ENCODE data around the gene TMEM92. TPM values are rescaled to one million over a fixed set of nuclear protein-coding genes. Genes with fewer than 3 reads are reported as not detected.

TMEM92 gene
- total RNA-seq, 1 experiment from 2014 or later = 6.6 TPM

DNA sequence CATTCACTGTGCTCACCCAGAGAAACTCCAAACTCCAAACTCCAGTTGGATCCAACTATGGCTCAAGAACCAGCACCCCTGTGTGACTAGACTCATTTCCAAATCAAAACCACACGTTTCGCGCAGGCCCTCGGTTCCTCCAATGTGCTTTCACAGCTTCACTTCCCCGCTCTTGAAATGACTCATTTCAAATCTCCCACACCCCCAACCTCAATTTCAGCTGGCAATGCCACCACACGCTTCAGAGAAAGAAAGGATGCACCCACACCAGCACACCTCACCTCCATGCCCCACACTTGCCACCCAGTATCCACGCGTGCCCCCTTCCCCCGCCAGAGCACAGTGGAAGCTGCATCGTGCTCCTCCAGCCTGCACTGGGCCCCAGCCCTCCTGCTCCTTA, 9.0 kb downstream of the TMEM92 start:
- Histone ChIP-seq H3K27me3 (ENCODE audit: insufficient read depth, low read length) (no peaks in the 10 kb centered on the region), H3K9me2 (ENCODE audit: insufficient read depth) (no peaks in the 10 kb centered on the region), H3K4me1 (ENCODE audit: control insufficient read depth in 1 of 2, insufficient read depth in 2 of 2, low read length in 2 of 2) (peaks cover 23 to 28% of the 10 kb centered on the region in 2 experiments), H3K4me2 (ENCODE audit: low read length) (no peak overlapping the region), H4K20me1 (ENCODE audit: insufficient read depth) (no peaks in the 10 kb centered on the region), H3K27ac (ENCODE audit: low read depth, low read length) (no peak overlapping the region), H3K79me2 (ENCODE audit: insufficient read depth, low read length) (no peaks in the 10 kb centered on the region), H3K4me3 (replicated peaks in 1 of 2; ENCODE audit: low read depth in 1 of 2, low read length in 2 of 2) (no peak overlapping the region), H3K9me3 (ENCODE audit: control insufficient read depth in 1 of 2, insufficient read depth in 1 of 2, low read depth in 1 of 2, low read length in 2 of 2) (no peaks in the 10 kb centered on the region), H3K36me3 (ENCODE audit: control insufficient read depth in 1 of 2, insufficient read depth in 2 of 2, low read length in 2 of 2) (no peaks in the 10 kb centered on the region), H3K9ac (ENCODE audit: low read length) (no peak overlapping the region), H2AFZ (ENCODE audit: low read depth, low read length, poor library complexity, severe bottlenecking) (no peak overlapping the region)
- ChIA-PET CTCF (interaction anchor here (0.9 to 1.3 kb wide), 3 partner anchors 9 to 105 kb away, joined by 3 to 5 read pairs (median 5); partner anchors contain the start of gene TMEM92), POLR2A (interaction anchor here (0.6 kb wide), 1 partner anchor 64 kb away, joined by 5 read pairs; no protein-coding TSS in a partner anchor), RAD21 (ENCODE audit: low non-redundant PET in 1 of 2, low total read pairs in 2 of 2, uncharacterized antibody in 2 of 2, unreplicated experiment in 2 of 2) (no interaction called here)
- no peak for TF ChIP-seq ZNF274 (IDR thresholded peaks at IDR 0.05; ENCODE audit: low read depth, low read length)
- no peak for TF ChIP-seq FOSL1 (IDR thresholded peaks at IDR 0.05; ENCODE audit: low read depth)
- no peak for TF ChIP-seq EZH2phosphoT487 (IDR thresholded peaks at IDR 0.05; ENCODE audit: borderline replicate concordance)
- TF ChIP-seq YY1 (IDR thresholded peaks at IDR 0.05; ENCODE audit: extremely low read depth, insufficient replicate concordance, low read depth, low read length) = no peak
- no peak for TF ChIP-seq SRF (IDR thresholded peaks at IDR 0.05; ENCODE audit: low read depth)
- no peak for TF ChIP-seq EZH2 (IDR thresholded peaks at IDR 0.05)
- no peak for TF ChIP-seq EGR1 (IDR thresholded peaks at IDR 0.05; ENCODE audit: low read depth)
- TF ChIP-seq ZFX (IDR thresholded peaks at IDR 0.05) = no peak
- TF ChIP-seq SIN3A (IDR thresholded peaks at IDR 0.05; ENCODE audit: low read depth) = no peak
- intact Hi-C loops (cut with micrococcal nuclease) = no loop called here
- DNase-seq (ENCODE audit: low read depth, low spot score) (no peak), ATAC-seq (no peak)
- BruUV-seq (replicated peaks) = no TSS peak

DNA sequence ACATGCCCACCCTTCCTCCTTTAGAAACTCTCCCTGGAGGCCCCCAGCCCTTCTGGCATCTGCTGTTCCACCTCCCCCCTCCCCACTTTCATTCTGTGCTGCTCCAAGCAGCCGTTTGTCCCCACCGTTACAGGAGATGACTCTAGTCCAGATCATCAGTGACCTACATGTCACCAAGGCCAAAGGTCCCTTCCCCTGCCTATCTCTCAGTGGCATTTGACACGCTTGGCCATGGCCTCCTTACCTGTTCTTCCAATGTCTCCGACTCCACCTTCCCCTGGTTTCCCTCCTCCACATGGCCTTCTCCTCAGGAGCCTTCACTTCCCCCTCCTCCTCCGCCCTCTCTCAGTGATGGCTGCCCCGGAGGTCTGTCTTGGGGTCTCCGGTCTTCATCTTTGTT, 9.4 kb downstream of the TMEM92 start:
- H3K9ac ChIP-seq (ENCODE audit: low read length) = no peak overlapping the region
- ChIA-PET POLR2A (no interaction called here), RAD21 (ENCODE audit: low non-redundant PET in 1 of 2, low total read pairs in 2 of 2, uncharacterized antibody in 2 of 2, unreplicated experiment in 2 of 2) (no interaction called here), CTCF (no interaction called here)
- no peak overlapping the region for H3K4me3 ChIP-seq (replicated peaks in 1 of 2; ENCODE audit: low read depth in 1 of 2, low read length in 2 of 2)
- intact Hi-C loops (cut with micrococcal nuclease) = no loop called here
- peaks cover 18 to 24% of the 10 kb centered on the region in 2 experiments for H3K4me1 ChIP-seq (ENCODE audit: control insufficient read depth in 1 of 2, insufficient read depth in 2 of 2, low read length in 2 of 2)
- no TSS peak for BruUV-seq (replicated peaks)
- no peak for ATAC-seq
- H3K79me2 ChIP-seq (ENCODE audit: insufficient read depth, low read length) = no peaks in the 10 kb centered on the region
- no peak overlapping the region for H3K4me2 ChIP-seq (ENCODE audit: low read length)
- TF ChIP-seq SRF (IDR thresholded peaks at IDR 0.05; ENCODE audit: low read depth) (no peak), EZH2phosphoT487 (IDR thresholded peaks at IDR 0.05; ENCODE audit: borderline replicate concordance) (no peak), POLR2A (IDR thresholded peaks at IDR 0.05; ENCODE audit: borderline replicate concordance, extremely low read depth, insufficient read depth, insufficient read length) (no peak), EZH2 (IDR thresholded peaks at IDR 0.05) (no peak)
- H3K27me3 ChIP-seq (ENCODE audit: insufficient read depth, low read length) = no peaks in the 10 kb centered on the region
- H3K9me2 ChIP-seq (ENCODE audit: insufficient read depth) = no peaks in the 10 kb centered on the region
- no peaks in the 10 kb centered on the region for H3K36me3 ChIP-seq (ENCODE audit: control insufficient read depth in 1 of 2, insufficient read depth in 2 of 2, low read length in 2 of 2)
- no peaks in the 10 kb centered on the region for H4K20me1 ChIP-seq (ENCODE audit: insufficient read depth)
- H2AFZ ChIP-seq (ENCODE audit: low read depth, low read length, poor library complexity, severe bottlenecking) = no peak overlapping the region
- no peak overlapping the region for H3K27ac ChIP-seq (ENCODE audit: low read depth, low read length)
- DNase-seq (ENCODE audit: low read depth, low spot score) = no peak
- H3K9me3 ChIP-seq (ENCODE audit: control insufficient read depth in 1 of 2, insufficient read depth in 1 of 2, low read depth in 1 of 2, low read length in 2 of 2) = no peaks in the 10 kb centered on the region
